OCI-LY3 (cell line): ENCODE data around the gene LRRN4CL.

Source experiments
- H2AFZ ChIP-seq: fragments of 200-600, 300-600 bp; shearing (Covaris generic); 2 replicates; pipeline ENCODE4 v1.6.0; 2014; ENCODE audit warnings: antibody characterized with exemption, low read depth, low read length
- H3K27ac ChIP-seq: fragments of 200-600, 300-600 bp; sonication (generic); 2 replicates; pipeline ENCODE4 v1.5.1; 2014; ENCODE audit warnings: mild to moderate bottlenecking, low read length, moderate library complexity, mixed read lengths
- H3K27me3 ChIP-seq: fragments of 200-600, 300-600 bp; sonication (generic); 2 replicates; pipeline ENCODE4 v1.6.1; 2014; ENCODE audit warnings: low read depth, low read length, mixed read lengths
- H3K36me3 ChIP-seq: fragments of 200-600, 300-600 bp; sonication (generic); replicated peaks from 2 replicates; pipeline ENCODE3; 2014; ENCODE audit warnings: low read depth, low read length, mixed read lengths
- H3K4me1 ChIP-seq: fragments of 300-600, 200-600 bp; sonication (generic); 2 replicates; pipeline ENCODE4 v1.6.1; 2014; ENCODE audit warnings: low read length, mixed read lengths
- H3K4me2 ChIP-seq: fragments of 200-600, 300-600 bp; sonication (generic); 2 replicates; pipeline ENCODE4 v1.6.1; 2014; ENCODE audit warnings: low read length, mixed read lengths
- H3K4me3 ChIP-seq: fragments of 300-600, 200-600 bp; sonication (generic); 2 replicates; pipeline ENCODE4 v1.5.1; 2014; ENCODE audit warnings: antibody characterized with exemption, mild to moderate bottlenecking, low read length, moderate library complexity
- H3K79me2 ChIP-seq: fragments of 300-600, 200-600 bp; shearing (Covaris generic); 2 replicates; pipeline ENCODE4 v1.6.1; 2014; ENCODE audit warnings: mild to moderate bottlenecking, low read length, mixed read lengths
- H3K9ac ChIP-seq: fragments of 300-600, 200-600 bp; shearing (Covaris generic); 2 replicates; pipeline ENCODE4 v1.6.0; 2014; ENCODE audit warnings: mild to moderate bottlenecking, low read length, moderate library complexity
- H3K9me3 ChIP-seq: fragments of 200-600, 300-600 bp; shearing (Covaris generic); 2 replicates; pipeline ENCODE4 v1.6.1; 2014; ENCODE audit warnings: low read length, mixed read lengths; ENCODE audit not compliant: insufficient read depth
- H4K20me1 ChIP-seq: fragments of 200-600, 300-600 bp; sonication (generic); 2 replicates; pipeline ENCODE4 v1.6.1; 2016; ENCODE audit warnings: low read length, mixed read lengths; ENCODE audit not compliant: insufficient read depth
- EZH2phosphoT487 ChIP-seq: fragments of 200-600 bp; shearing (Covaris generic); IDR thresholded peaks from 2 replicates; pipeline ENCODE4 v1.6.1; 2018; ENCODE audit warnings: antibody characterized with exemption, mixed run types, low read depth
- TF ChIP-seq, protein P1 (sequence below): fragments of 200-600, 300-600 bp; sonication (generic); IDR thresholded peaks from 2 replicates; pipeline ENCODE4 v1.5.1; 2014; ENCODE audit warnings: antibody characterized with exemption, low read length, low read depth

The LRRN4CL gene

DNA sequence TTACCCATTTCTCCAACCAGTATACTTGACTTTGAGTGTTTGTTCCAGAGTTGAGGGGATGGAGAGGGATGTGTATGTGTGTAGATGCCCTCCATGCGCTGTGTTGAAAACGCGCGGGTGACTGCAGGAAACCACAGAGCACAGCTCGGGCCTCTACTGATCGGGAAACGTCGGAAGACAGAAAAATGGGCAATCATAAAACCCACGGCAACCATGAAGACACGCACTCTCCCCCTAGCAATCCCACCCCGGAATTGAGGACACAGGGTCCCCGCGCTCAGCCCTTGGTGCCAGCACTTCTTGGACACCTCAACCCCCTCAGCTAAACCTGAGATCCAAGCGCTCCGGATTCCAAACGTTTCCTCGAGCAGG is 18.1 kb downstream of the LRRN4CL start:
- Histone ChIP-seq H3K79me2 (peaks cover 75% of the 10 kb centered on the region), H3K4me2 (peak overlapping the region; percentile 85), H4K20me1 (no peaks in the 10 kb centered on the region), H3K36me3 (peaks cover 32% of the 10 kb centered on the region), H3K4me3 (peak overlapping the region; percentile 86), H2AFZ (peak overlapping the region; percentile 74), H3K27me3 (no peaks in the 10 kb centered on the region), H3K27ac (peak overlapping the region; percentile 76), H3K9me3 (no peaks in the 10 kb centered on the region), H3K9ac (peak overlapping the region; percentile 85), H3K4me1 (peaks cover 32% of the 10 kb centered on the region)
- TF ChIP-seq EZH2phosphoT487 = no peak
- TF ChIP-seq, protein P1, sequence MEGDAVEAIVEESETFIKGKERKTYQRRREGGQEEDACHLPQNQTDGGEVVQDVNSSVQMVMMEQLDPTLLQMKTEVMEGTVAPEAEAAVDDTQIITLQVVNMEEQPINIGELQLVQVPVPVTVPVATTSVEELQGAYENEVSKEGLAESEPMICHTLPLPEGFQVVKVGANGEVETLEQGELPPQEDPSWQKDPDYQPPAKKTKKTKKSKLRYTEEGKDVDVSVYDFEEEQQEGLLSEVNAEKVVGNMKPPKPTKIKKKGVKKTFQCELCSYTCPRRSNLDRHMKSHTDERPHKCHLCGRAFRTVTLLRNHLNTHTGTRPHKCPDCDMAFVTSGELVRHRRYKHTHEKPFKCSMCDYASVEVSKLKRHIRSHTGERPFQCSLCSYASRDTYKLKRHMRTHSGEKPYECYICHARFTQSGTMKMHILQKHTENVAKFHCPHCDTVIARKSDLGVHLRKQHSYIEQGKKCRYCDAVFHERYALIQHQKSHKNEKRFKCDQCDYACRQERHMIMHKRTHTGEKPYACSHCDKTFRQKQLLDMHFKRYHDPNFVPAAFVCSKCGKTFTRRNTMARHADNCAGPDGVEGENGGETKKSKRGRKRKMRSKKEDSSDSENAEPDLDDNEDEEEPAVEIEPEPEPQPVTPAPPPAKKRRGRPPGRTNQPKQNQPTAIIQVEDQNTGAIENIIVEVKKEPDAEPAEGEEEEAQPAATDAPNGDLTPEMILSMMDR = no peak

DNA sequence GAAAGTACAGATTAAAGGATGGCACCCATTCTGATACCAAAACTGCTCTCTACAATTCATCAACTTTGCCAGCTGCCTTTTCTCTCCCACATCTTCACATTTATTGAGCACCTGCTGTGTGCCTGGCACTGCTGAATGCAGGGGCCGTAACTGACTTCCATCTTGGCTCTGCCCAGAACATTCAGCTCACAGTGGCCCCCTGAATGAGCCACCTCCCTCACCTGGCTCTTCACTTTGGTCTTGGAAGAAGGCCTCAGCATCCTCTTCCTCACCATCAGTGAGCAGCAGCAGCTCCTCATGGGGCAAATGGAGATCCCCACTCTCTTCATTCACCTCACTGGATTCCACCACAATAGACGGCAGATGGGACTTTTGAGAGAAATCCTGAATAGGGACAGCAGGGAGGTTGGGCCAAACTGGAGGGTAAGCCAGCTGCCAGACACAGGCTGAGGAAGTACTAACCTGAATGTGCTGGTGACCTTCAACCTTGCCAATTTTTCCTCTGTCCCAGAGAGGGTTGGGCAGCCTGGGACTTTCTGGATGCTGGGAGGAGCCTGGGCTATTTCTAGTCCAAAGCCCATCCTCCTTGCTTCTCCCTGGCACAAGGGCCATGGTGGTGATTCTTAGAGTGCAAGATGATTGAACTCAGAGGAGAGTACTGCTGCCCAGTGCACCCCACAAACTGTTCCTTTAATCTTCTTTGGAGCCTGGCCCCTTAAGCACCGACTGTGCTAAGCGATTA is 19.7 kb downstream of the LRRN4CL start:
- Histone ChIP-seq H3K79me2 (peaks cover 86% of the 10 kb centered on the region), H4K20me1 (no peaks in the 10 kb centered on the region), H3K9me3 (no peaks in the 10 kb centered on the region), H3K27me3 (no peaks in the 10 kb centered on the region), H3K4me1 (peaks cover 32% of the 10 kb centered on the region), H3K4me2 (no peak overlapping the region), H3K9ac (no peak overlapping the region), H2AFZ (no peak overlapping the region), H3K36me3 (peaks cover 38% of the 10 kb centered on the region), H3K27ac (peak overlapping the region; percentile 16; the same call in 1 of the 2 replicates), H3K4me3 (no peak overlapping the region)
- no peak for TF ChIP-seq EZH2phosphoT487
- TF ChIP-seq, protein P1 = no peak

DNA sequence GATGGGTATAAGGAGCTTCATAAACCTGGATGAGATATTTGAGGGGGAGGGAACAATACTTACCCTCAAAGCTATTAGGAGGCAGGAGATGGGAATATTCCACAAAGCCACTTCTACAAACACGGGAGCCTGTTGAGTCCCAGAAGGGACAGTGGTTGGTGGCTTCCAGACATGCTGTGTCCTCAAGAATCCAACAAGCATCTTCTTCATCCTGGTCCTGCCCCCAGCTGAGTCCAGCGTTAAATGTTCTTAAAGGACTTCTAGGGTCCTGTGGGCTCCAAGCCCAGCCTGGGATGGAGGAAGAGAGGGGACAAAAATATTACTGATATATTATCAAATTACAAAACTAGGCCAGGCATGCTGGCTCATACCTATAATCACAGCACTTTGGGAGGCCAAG is 21.9 kb downstream of the LRRN4CL start:
- Histone ChIP-seq H3K27ac (peak overlapping the region; percentile 85), H3K4me1 (peaks cover 25% of the 10 kb centered on the region)

DNA sequence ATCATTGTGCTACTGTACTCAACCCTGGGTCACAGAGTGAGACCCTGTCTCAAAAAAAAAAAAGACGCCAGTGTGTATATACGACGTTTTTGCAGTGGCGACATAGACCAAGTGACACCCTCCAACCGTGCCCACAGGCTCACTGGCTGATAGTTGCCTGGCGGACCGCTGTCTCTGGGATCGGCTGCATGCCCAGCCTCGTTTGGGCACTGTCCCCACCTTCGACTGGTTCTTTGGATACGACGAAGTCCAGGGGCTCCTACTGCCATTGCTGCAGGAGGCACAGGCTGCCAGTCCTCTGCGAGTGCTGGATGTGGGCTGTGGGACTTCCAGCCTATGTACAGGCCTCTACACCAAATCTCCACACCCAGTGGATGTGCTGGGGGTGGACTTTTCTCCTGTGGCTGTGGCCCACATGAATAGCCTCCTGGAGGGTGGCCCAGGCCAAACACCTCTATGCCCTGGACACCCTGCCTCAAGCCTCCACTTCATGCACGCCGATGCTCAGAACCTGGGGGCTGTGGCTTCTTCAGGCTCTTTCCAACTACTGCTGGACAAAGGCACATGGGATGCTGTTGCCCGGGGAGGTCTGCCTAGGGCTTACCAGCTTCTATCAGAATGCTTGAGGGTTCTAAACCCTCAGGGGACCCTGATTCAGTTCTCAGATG is 22.9 kb downstream of the LRRN4CL start:
- Histone ChIP-seq H3K9me3 (no peaks in the 10 kb centered on the region), H3K27me3 (no peaks in the 10 kb centered on the region), H3K4me1 (peaks cover 23% of the 10 kb centered on the region), H3K36me3 (peaks cover 35% of the 10 kb centered on the region), H3K4me2 (peak overlapping the region; percentile 90), H2AFZ (no peak overlapping the region), H3K79me2 (peaks cover 72% of the 10 kb centered on the region), H4K20me1 (no peaks in the 10 kb centered on the region), H3K4me3 (peak overlapping the region; percentile 88), H3K27ac (peak overlapping the region; percentile 85), H3K9ac (peak overlapping the region; percentile 95)
- TF ChIP-seq, protein P1 = no peak
- TF ChIP-seq EZH2phosphoT487 = no peak

More for the DNA sequence above, 21.9 kb downstream of the LRRN4CL start:
- TF ChIP-seq, protein P1 = no peak
- no peak for TF ChIP-seq EZH2phosphoT487
- H3K27me3 ChIP-seq = no peaks in the 10 kb centered on the region
- H3K9me3 ChIP-seq = no peaks in the 10 kb centered on the region
- H3K79me2 ChIP-seq = peaks cover 83% of the 10 kb centered on the region
- H2AFZ ChIP-seq = no peak overlapping the region
- H3K36me3 ChIP-seq = peaks cover 34% of the 10 kb centered on the region
- no peaks in the 10 kb centered on the region for H4K20me1 ChIP-seq
- peak overlapping the region; percentile 90 for H3K4me2 ChIP-seq
- peak overlapping the region; percentile 88 for H3K4me3 ChIP-seq
- H3K9ac ChIP-seq = peak overlapping the region; percentile 95
